IMR-90 (cell line): ENCODE data around the gene ZNF43. TPM values are rescaled to one million over a fixed set of nuclear protein-coding genes. Genes with fewer than 3 reads are reported as not detected.

ENCODE experiments used
- ATAC-seq: fragments of 200-7000 bp; cut with Tn5 transposase; 2 replicates; pipeline ENCODE4 v1.9.1; 2020; ENCODE audit warnings: low read depth, mild to moderate bottlenecking, moderate library complexity
- BruUV-seq: library from RNA; stranded (reverse); fragments of 400-500 nt; replicated peaks from 2 replicates; lab custom pipeline; 2021; lab: Mats Ljungman, UMichigan
- CTCF ChIA-PET: fragments of 300-600 bp; formaldehyde crosslinking; extraction: SDS; loops from one replicate; lab custom pipeline; 2021; ENCODE audit warnings: antibody characterized with exemption; lab: Yijun Ruan, JAX
- POLR2A ChIA-PET: fragments of 300-600 bp; sonication (Branson Sonifier 250); formaldehyde crosslinking; loops from one replicate; lab custom pipeline; 2022; ENCODE audit warnings: antibody characterized with exemption; ENCODE audit not compliant: unreplicated experiment; lab: Charles Lee
- DNase-seq: peaks from one replicate; pipeline ENCODE4 v3.0.0; 2013
- H2AFZ ChIP-seq: replicated peaks from 2 replicates; pipeline ENCODE3; 2013; ENCODE audit warnings: low read length, mild to moderate bottlenecking; ENCODE audit not compliant: poor library complexity
- H2AK5ac ChIP-seq: 2 replicates; pipeline ENCODE4 v1.6.1; 2013; ENCODE audit warnings: low read depth, low read length, inconsistent platforms
- H2AK9ac ChIP-seq: replicated peaks from 2 replicates; pipeline ENCODE3; 2013; ENCODE audit warnings: mild to moderate bottlenecking, low read depth, low read length, moderate library complexity; ENCODE audit not compliant: poor library complexity
- H2BK120ac ChIP-seq: 2 replicates; pipeline ENCODE4 v1.6.1; 2013; ENCODE audit warnings: low read depth, low read length, inconsistent platforms
- H2BK15ac ChIP-seq: 3 replicates; pipeline ENCODE4 v1.6.1; 2013; ENCODE audit warnings: low read depth, low read length, inconsistent platforms
- H2BK20ac ChIP-seq: 2 replicates; pipeline ENCODE4 v1.6.1; 2013; ENCODE audit warnings: low read depth, mild to moderate bottlenecking, inconsistent platforms, low read length, moderate library complexity
- H2BK5ac ChIP-seq: 2 replicates; pipeline ENCODE4 v1.6.1; 2013; ENCODE audit warnings: mild to moderate bottlenecking, low read depth, low read length, inconsistent platforms; ENCODE audit not compliant: poor library complexity, severe bottlenecking
- H3K14ac ChIP-seq: replicated peaks from 2 replicates; pipeline ENCODE4 v1.6.1; 2013; ENCODE audit warnings: low read depth, low read length, inconsistent platforms
- H3K18ac ChIP-seq: 2 replicates; pipeline ENCODE4 v1.6.1; 2013; ENCODE audit warnings: low read depth, low read length, control low read depth
- H3K23ac ChIP-seq: 2 replicates; pipeline ENCODE4 v1.6.1; 2013; ENCODE audit warnings: low read depth, low read length, inconsistent platforms
- H3K27ac ChIP-seq: 2 replicates; pipeline ENCODE4 v1.5.1; 2013; ENCODE audit warnings: mild to moderate bottlenecking, control low read depth, low read length; ENCODE audit not compliant: insufficient read depth
- H3K27me3 ChIP-seq: 2 replicates; pipeline ENCODE4 v1.6.1; 2013; ENCODE audit warnings: low read length; ENCODE audit not compliant: control insufficient read depth, insufficient read depth
- H3K36me3 ChIP-seq: 2 replicates; pipeline ENCODE4 v1.6.1; 2013; ENCODE audit warnings: low read length, mixed read lengths; ENCODE audit not compliant: control insufficient read depth, insufficient read depth
- H3K4ac ChIP-seq: 2 replicates; pipeline ENCODE4 v1.6.1; 2013; ENCODE audit warnings: low read depth, low read length, inconsistent platforms
- H3K4me1 ChIP-seq: 2 replicates; pipeline ENCODE4 v1.6.1; 2013; ENCODE audit warnings: low read length, mixed read lengths; ENCODE audit not compliant: control insufficient read depth, insufficient read depth
- H3K4me2 ChIP-seq: 2 replicates; pipeline ENCODE4 v1.6.1; 2013; ENCODE audit warnings: low read depth, mild to moderate bottlenecking, control low read depth, low read length, moderate library complexity
- H3K4me3 ChIP-seq: 2 replicates; pipeline ENCODE4 v1.5.1; 2013; ENCODE audit warnings: low read depth, mild to moderate bottlenecking, control low read depth, low read length, moderate library complexity; ENCODE audit not compliant: insufficient read depth
- H3K56ac ChIP-seq: 2 replicates; pipeline ENCODE4 v1.6.1; 2013; ENCODE audit warnings: low read length, inconsistent platforms; ENCODE audit not compliant: insufficient read depth; ENCODE audit errors: extremely low read depth
- H3K79me1 ChIP-seq, 2 experiments: 2 replicates each; pipeline ENCODE4 v1.6.1; 2013; ENCODE audit warnings: low read length in 2 of 2, inconsistent platforms in 1 of 2, low read depth in 1 of 2
- H3K9ac ChIP-seq: 2 replicates; pipeline ENCODE4 v1.6.1; 2013; ENCODE audit warnings: low read depth, low read length, control low read depth
- H3K9me1 ChIP-seq: 2 replicates; pipeline ENCODE4 v1.6.1; 2013; ENCODE audit warnings: low read length, inconsistent platforms; ENCODE audit not compliant: insufficient read depth
- H3K9me3 ChIP-seq: 2 replicates; pipeline ENCODE4 v1.6.1; 2013; ENCODE audit warnings: low read length; ENCODE audit not compliant: control insufficient read depth, insufficient read depth
- H4K20me1 ChIP-seq: 2 replicates; pipeline ENCODE4 v1.6.1; 2013; ENCODE audit warnings: low read length, inconsistent platforms; ENCODE audit not compliant: insufficient read depth
- H4K5ac ChIP-seq: 2 replicates; pipeline ENCODE4 v1.6.1; 2013; ENCODE audit warnings: mild to moderate bottlenecking, low read depth, low read length, control low read depth
- H4K8ac ChIP-seq, 2 experiments: 2 replicates each; pipeline ENCODE4 v1.6.1; 2013; ENCODE audit warnings: low read depth in 2 of 2, low read length in 2 of 2, control low read depth in 1 of 2, inconsistent platforms in 1 of 2
- H4K91ac ChIP-seq: 2 replicates; pipeline ENCODE4 v1.6.1; 2013; ENCODE audit warnings: low read depth, low read length, inconsistent platforms; ENCODE audit not compliant: insufficient read depth
- MAFK ChIP-seq: IDR thresholded peaks from 2 replicates; pipeline ENCODE4 v1.6.1; 2012; ENCODE audit warnings: low read depth, low read length, improper control_type of control experiment
- RAD21 ChIP-seq: IDR thresholded peaks from 2 replicates; pipeline ENCODE4 v1.6.1; 2012; ENCODE audit warnings: low read length, improper control_type of control experiment
- RCOR1 ChIP-seq: IDR thresholded peaks from 2 replicates; pipeline ENCODE4 v1.6.1; 2012; ENCODE audit warnings: mild to moderate bottlenecking, low read length, improper control_type of control experiment; ENCODE audit not compliant: insufficient replicate concordance
- WGBS, 2 experiments: methylation state at CpG; one replicate each; pipeline versions ENCODE4 v1.1.5 to v1.1.7; 2013; ENCODE audit warnings: missing lambda C conversion rate in 2 of 2; ENCODE audit not compliant: insufficient read length in 1 of 2; ENCODE audit errors: extremely low coverage in 2 of 2; 5-methylcytosine and 5-hydroxymethylcytosine counted together
- dilution Hi-C: fragments of 300-500 bp; cut with HindIII; formaldehyde crosslinking; loops from one replicate; pipeline ENCODE4 v1.14.3; 2018; ENCODE audit warnings: low sequenced_read_pairs; ENCODE audit not compliant: unreplicated experiment
- in situ Hi-C: fragments of 300-500 bp; cut with MboI; formaldehyde crosslinking; loops from 3 replicates; pipeline ENCODE4 v1.14.3; 2019; ENCODE audit warnings: low sequenced_read_pairs, inconsistent platforms, mixed read lengths
- intact Hi-C: fragments of 100-400 bp; cut with micrococcal nuclease; formaldehyde crosslinking; loops from 2 replicates; pipeline ENCODE4 v1.10.0; 2022
- polyA plus RNA-seq, 3 experiments: library from polyadenylated mRNA; depleted of rRNA; stranded (reverse); fragments of >200 nt; gene quantifications; 2 replicates each; pipeline ENCODE4 v1.2.3, GENCODE V29; 2012; ENCODE audit warnings: low replicate concordance in 1 of 3
- total RNA-seq: library from RNA; depleted of rRNA; stranded (reverse); fragments of >200 nt; gene quantifications from 2 replicates; pipeline ENCODE4 v1.2.3, GENCODE V29; 2012

Gene ZNF43
- total and polyA plus RNA-seq, 2 of the 4 experiments (the other 2 are of a cell fraction): 2.9 to 8.8 TPM

- intact Hi-C loops: no loop called here
- Histone ChIP-seq H3K27me3 (no peaks in the 10 kb centered on the region), H3K27ac (no peak overlapping the region), H3K4me1 (no peaks in the 10 kb centered on the region), H2AK5ac (no peak overlapping the region), H4K20me1 (no peaks in the 10 kb centered on the region), H2BK20ac (no peak overlapping the region), H3K79me1 (no peaks in the 10 kb centered on the region), H2AK9ac (no peak overlapping the region), H3K4ac (no peak overlapping the region), H3K9me1 (no peaks in the 10 kb centered on the region), H3K36me3 (no peaks in the 10 kb centered on the region), H4K91ac (no peak overlapping the region), H2AFZ (no peak overlapping the region), H3K9me3 (peaks cover 4% of the 10 kb centered on the region; the same call in 1 of the 2 replicates), H3K23ac (no peak overlapping the region), H3K4me3 (no peak overlapping the region), H3K18ac (no peak overlapping the region), H2BK120ac (no peak overlapping the region), H4K8ac (no peak overlapping the region), H3K56ac (no peak overlapping the region), H2BK15ac (no peak overlapping the region), H3K4me2 (no peak overlapping the region), H4K5ac (no peak overlapping the region), H3K9ac (no peak overlapping the region), H2BK5ac (no peak overlapping the region), H3K14ac (no peak overlapping the region)
- 30% methylated on average over 4 of the region's 9 CpGs; no CpG with 5 or more reads in 1 of the 2 experiments for WGBS, 2 experiments
- in situ Hi-C loops: no loop called here
- no peak for TF ChIP-seq RAD21
- no peak for TF ChIP-seq RCOR1
- TF ChIP-seq MAFK: no peak
- DNase-seq (no peak), ATAC-seq (no peak)
- BruUV-seq: no TSS peak
- dilution Hi-C loops: no loop called here
- POLR2A ChIA-PET: no interaction called here
- CTCF ChIA-PET: no interaction called here
Observed at GRCh38 chr19:21856773-21857514, 21.0 kb upstream of the ZNF43 start.
